GM12865 (cell line): ENCODE data around the gene THAP7.
"Not testable (repeated sequence)": the region's sequence is repeated elsewhere in the genome, so short reads cannot be mapped to it uniquely, and the experiment has no call there.

Experiments
- DNase-seq: peaks from one replicate; pipeline ENCODE4 v3.0.0; 2010; ENCODE audit warnings: low read depth
- H3K4me3 ChIP-seq: 2 replicates; pipeline ENCODE4 v1.5.1; 2011; ENCODE audit warnings: mild to moderate bottlenecking, low read depth, low read length, control low read depth
- TF ChIP-seq, protein P1 (sequence below): IDR thresholded peaks from 2 replicates; pipeline ENCODE4 v1.5.1; 2011; ENCODE audit warnings: low read length, control low read depth, low read depth, inconsistent platforms; ENCODE audit not compliant: insufficient read depth; ENCODE audit errors: missing control alignments

The THAP7 gene

DNA sequence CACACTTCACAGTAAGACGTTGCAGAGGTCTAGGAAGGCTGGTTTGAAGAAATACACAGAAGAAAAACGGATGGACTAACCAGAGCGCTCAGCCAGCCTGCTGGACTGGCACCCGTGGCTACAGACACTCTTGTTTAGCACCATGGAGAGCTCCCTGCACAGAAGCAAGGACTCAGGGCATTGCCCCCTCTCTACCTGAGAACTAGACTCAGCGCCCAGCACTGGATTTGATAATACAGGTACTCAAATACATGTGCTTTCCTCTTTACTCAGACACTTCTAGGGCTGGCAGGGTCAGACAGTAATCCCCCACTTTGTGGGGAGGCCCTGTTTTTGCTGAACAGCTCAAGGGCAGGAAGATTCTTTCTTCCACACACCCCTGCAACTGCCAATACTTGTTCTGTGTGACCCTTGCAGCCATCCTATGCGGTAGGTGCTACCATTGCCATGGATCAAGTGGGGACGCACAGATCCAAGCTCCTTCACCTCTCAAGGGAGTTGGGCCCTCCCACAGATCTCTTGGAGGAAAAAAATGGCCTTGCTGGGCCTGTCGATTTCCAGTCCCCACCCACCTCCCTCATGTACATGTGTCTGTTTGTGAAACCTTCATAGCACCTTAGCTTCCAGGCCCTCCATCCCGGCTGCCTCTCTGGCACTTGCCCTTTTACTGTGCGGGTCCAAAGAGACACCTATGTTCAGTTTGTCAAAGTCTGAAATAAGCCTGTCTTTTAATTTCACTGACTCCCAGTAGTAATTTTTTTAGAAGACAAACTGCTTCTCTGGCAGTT, 7.9 kb upstream of the THAP7 start:
- H3K4me3 ChIP-seq = no peak overlapping the region
- TF ChIP-seq, protein P1, sequence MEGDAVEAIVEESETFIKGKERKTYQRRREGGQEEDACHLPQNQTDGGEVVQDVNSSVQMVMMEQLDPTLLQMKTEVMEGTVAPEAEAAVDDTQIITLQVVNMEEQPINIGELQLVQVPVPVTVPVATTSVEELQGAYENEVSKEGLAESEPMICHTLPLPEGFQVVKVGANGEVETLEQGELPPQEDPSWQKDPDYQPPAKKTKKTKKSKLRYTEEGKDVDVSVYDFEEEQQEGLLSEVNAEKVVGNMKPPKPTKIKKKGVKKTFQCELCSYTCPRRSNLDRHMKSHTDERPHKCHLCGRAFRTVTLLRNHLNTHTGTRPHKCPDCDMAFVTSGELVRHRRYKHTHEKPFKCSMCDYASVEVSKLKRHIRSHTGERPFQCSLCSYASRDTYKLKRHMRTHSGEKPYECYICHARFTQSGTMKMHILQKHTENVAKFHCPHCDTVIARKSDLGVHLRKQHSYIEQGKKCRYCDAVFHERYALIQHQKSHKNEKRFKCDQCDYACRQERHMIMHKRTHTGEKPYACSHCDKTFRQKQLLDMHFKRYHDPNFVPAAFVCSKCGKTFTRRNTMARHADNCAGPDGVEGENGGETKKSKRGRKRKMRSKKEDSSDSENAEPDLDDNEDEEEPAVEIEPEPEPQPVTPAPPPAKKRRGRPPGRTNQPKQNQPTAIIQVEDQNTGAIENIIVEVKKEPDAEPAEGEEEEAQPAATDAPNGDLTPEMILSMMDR = no peak
- DNase-seq = peak; percentile 59

DNA sequence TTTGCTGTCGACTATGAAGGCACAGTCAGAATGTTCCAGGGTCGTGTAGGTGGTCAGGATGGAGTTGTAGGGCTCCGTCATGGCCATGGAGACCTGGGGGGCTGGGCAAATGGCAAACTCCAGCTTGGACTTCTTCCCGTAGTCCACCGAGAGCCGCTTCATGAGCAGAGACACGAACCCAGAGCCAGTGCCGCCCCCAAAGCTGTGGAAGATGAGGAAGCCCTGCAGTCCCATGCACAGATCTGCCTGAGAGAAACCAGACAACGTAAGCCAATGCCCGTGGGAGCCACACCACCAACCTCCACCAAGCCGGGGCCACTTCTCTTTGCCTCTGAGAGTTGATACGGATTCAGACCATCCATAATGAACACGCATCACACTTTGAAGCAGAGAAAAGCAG, 7.3 kb upstream of the THAP7 start:
- DNase-seq, H3K4me3 ChIP-seq: not testable (repeated sequence)

DNA sequence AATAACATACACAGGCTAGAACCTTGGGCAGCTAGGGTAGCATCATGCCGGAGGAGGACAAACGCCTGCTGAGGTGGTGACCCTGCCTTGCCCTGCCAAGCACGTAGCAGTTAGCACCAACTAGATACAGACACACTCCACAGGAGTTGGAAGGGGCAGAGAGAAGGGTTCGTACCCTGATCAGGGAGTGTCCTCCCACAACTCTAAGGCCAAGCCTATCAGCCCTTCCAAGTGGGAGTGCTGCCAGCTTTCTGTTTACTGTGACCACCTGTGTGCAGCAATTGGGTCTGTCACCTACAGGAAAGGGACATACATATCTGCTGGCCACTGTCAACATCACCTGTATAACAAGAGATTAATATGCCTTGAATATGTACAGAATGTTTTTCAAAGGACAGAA, 1.9 kb upstream of the THAP7 start:
- no peak for DNase-seq
- TF ChIP-seq, protein P1 = no peak
- peak overlapping the region; percentile 99 for H3K4me3 ChIP-seq

DNA sequence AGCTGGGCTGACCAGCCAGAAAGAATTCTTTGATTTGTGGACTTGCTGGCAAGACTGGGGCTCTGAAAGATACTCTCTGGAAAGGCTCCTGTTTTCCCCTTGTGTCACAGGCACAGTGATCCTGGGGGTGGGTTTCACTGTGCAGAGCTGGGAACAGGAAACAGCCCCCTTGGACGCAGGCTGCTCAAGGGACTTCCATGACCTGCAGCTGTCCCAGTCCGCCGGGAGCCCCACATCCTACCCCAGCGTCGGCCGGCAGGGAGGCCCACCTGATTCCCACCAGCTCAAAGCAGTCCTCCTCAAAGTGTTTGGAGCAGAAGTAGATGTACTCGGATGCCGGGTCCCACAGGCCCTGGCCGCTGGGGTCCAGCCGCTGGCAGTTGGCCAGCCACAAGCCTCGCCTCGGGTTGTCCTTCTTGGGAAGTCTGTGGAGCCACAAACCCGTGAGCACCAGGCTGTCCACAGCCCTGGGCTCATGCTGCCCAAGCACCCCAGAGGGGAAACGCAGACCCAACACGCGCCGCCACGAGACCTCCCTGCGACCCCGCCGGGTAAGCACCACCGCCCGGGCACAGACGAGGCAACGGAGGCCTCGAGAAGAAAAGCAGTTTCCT, 824 bp downstream of the THAP7 start:
- TF ChIP-seq, protein P1 = no peak
- H3K4me3 ChIP-seq = peak overlapping the region; percentile 99
- DNase-seq = no peak

DNA sequence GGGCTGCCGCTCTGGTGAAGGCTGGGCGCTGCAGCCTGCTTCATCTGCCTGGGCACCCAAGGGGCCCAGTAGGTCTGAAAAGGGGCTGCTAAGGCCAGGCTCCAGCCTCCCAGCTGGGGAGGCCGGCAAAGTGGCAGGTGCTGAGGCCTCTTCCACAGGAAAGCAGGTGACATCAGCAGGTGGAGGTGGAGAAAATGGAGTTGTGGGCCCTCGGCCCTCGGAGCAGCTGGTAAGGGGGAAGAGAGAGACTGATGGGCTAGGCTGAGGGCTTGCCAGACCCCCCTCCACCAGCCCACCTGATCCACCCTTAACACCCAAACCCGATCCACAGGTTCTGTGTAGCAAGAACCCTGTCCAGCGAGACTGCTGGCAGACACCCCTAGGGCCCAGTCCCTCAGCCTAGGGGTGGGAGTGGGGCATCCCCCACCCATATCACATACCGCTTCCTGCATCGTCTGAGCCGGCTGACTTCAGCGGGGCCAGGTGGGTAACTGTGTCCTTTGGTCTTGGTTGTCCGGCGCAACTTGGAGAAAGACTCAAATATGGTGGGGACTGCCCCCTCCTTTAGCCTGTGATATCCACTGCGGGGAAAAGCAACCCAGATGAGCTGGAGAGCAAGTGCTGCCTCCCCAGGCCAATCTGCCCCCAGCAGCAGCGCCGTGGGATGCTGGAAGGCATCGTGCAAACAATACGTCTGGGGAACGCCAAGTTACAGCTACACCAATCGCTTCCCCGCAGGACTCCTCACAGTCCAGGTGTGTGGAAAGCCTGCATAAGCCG, 1.5 kb downstream of the THAP7 start:
- DNase-seq = no peak
- peak overlapping the region; percentile 99 for H3K4me3 ChIP-seq
- TF ChIP-seq, protein P1 = no peak

DNA sequence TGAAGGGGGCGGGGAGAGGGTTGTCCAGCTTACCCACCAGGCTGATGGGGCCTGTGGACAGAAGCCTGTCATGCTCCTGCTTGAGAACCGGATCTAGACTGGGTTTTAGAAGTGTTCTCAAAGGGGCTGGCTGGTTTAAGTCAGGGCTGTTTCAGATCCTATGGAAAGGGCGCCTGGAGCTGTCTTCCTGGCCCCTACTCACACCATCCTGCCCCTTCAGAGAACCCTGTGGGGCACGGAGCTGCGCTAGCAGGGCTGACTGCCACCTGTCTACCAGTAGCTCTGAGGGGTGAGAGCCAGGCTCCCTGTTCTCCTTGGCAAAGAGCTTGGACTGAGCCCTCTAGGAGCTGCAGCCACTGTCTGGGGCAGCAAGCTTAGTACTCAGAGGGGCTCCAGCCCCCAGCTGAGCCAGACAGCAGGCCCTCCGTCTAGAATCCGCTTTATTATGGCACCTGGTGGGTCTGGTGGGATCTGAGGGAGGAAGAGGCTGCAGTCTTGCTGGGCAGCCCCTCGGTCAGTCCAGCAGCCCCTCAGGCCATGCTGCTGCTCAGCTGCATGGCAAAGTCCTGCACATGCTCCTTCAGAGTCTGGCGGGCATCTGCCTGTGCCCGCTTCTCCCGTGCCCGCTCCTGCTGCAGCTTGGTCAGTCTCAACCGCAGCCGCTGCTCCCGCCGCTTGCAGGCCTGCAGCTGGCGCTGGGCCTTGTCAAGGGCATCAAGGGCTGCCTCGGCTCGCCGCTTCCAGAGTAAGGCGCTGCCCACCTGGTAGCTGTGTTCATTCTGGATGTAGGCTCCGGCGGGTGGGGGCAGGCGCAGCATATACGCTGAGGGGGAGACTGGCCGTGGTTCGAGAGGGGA, 2.3 kb downstream of the THAP7 start:
- DNase-seq = no peak
- no peak overlapping the region for H3K4me3 ChIP-seq
- TF ChIP-seq, protein P1 = no peak
